IPS-20b (cell line): ENCODE data around the gene EYA2.

Source experiments
- H3K27ac ChIP-seq: one replicate; pipeline ENCODE4 v1.5.1; 2013; ENCODE audit warnings: low read length
- H3K27me3 ChIP-seq: 2 replicates; pipeline ENCODE4 v1.6.1; 2013; ENCODE audit warnings: mild to moderate bottlenecking, low read length, inconsistent platforms; ENCODE audit not compliant: insufficient read depth
- H3K36me3 ChIP-seq: 2 replicates; pipeline ENCODE4 v1.6.1; 2013; ENCODE audit warnings: low read depth, mild to moderate bottlenecking, inconsistent platforms, low read length, moderate library complexity; ENCODE audit not compliant: insufficient read depth
- H3K4me1 ChIP-seq: 2 replicates; pipeline ENCODE4 v1.6.1; 2013; ENCODE audit warnings: mild to moderate bottlenecking, control low read depth, inconsistent platforms, low read length, moderate library complexity; ENCODE audit not compliant: insufficient read depth
- H3K4me3 ChIP-seq: 2 replicates; pipeline ENCODE4 v1.5.1; 2013; ENCODE audit warnings: mild to moderate bottlenecking, low read length, inconsistent platforms
- H3K9ac ChIP-seq: 2 replicates; pipeline ENCODE4 v1.6.1; 2013; ENCODE audit warnings: low read depth, mild to moderate bottlenecking, inconsistent platforms, low read length, moderate library complexity
- H3K9me3 ChIP-seq: 2 replicates; pipeline ENCODE4 v1.6.1; 2013; ENCODE audit warnings: mild to moderate bottlenecking, low read depth, low read length, inconsistent platforms; ENCODE audit not compliant: insufficient read depth

Gene EYA2

DNA sequence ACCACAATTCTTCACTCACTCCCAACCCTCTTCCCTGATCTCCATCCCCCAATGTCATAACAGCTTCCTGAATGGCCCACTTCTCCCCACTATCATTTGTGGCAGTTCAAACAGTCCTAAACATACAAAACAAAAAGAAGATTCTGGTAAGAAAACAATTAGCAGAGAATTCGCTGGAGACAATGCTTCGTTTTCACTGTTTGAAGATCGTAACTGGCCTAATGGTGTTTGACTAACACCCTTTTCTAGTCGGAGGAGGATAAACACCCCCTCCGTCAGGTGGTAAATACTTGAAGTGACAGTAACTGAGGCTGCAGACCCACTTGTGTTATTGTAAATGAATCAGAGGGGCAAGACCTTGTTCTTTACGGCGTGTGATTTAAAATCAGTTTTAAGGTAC is 3.8 kb downstream of the EYA2 start:
- Histone ChIP-seq H3K9me3 (no peaks in the 10 kb centered on the region), H3K27me3 (peaks cover 47% of the 10 kb centered on the region), H3K9ac (no peak overlapping the region), H3K4me3 (no peak overlapping the region), H3K27ac (no peak overlapping the region), H3K36me3 (no peaks in the 10 kb centered on the region), H3K4me1 (0 out of 2 replicates have a peak, but pooled peaks cover 3% of the 10 kb centered on the region)

DNA sequence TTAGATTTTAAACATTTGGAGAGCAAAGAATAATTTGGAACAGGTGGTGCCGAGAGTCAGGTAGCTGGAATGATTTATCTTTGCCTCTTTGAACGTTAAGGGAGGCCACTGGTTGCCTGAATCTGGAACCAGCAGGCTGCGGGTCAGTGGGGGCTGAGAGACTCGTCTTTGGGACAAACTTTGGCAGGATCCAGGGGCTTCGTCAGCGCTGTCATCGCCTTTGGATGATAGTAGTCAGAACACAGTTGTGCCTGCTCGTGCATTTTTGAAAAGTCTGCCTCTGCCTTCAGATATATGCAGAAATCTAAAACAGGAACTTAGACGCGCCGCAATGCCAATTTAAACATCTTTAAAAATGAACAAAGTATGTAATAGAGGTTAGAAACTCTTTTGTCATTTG is 5.0 kb downstream of the EYA2 start:
- no peak overlapping the region for H3K4me3 ChIP-seq
- no peaks in the 10 kb centered on the region for H3K36me3 ChIP-seq
- no peaks in the 10 kb centered on the region for H3K9me3 ChIP-seq
- no peaks in the 10 kb centered on the region for H3K4me1 ChIP-seq
- H3K27ac ChIP-seq, result no peak overlapping the region
- H3K9ac ChIP-seq, result no peak overlapping the region
- peaks cover 37% of the 10 kb centered on the region for H3K27me3 ChIP-seq

DNA sequence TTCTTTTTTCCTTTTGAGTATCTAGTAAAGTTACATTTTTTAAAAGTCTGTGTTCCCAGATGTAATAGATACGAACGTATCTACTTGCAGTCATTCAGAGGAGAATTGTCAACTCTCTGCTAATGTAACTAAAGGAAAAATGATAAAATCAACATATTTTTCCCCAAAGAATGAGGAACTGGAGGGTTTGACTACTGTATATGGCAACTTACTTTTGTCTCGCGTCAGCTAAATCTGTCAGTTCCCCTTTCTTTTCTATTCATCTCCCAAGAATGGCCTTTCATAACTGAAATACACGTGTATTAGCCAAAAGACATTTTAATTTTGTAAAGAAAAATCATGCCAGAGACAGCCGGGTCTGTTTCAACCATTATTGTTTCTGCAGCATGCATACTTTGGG is 5.4 kb downstream of the EYA2 start:
- H3K4me1 ChIP-seq, result no peaks in the 10 kb centered on the region
- no peaks in the 10 kb centered on the region for H3K9me3 ChIP-seq
- H3K36me3 ChIP-seq, result no peaks in the 10 kb centered on the region
- H3K27ac ChIP-seq, result no peak overlapping the region
- H3K27me3 ChIP-seq, result peaks cover 34% of the 10 kb centered on the region
- H3K4me3 ChIP-seq, result no peak overlapping the region
- no peak overlapping the region for H3K9ac ChIP-seq

DNA sequence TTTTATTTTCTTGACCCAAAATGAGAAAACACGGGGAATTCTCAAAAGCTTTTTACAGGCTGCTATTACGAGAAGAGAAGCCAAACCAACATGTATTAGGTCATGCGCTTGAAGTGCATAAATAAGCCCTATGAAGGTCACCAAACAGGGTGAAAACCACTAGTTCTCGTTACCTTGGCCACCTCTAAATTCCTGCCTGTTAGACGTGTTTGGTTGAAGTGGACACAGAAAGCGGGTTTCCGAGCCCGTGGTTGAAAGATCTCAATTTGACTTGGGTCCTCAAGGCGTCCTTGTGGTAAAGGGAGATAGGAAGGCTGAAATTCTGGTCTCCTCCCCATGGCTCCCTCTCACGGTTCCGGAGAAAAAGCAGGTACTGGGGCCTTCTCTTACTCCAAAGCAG is 6.2 kb downstream of the EYA2 start:
- no peaks in the 10 kb centered on the region for H3K9me3 ChIP-seq
- no peak overlapping the region for H3K9ac ChIP-seq
- H3K27me3 ChIP-seq, result peaks cover 27% of the 10 kb centered on the region
- H3K4me1 ChIP-seq, result no peaks in the 10 kb centered on the region
- no peak overlapping the region for H3K4me3 ChIP-seq
- H3K36me3 ChIP-seq, result no peaks in the 10 kb centered on the region
- no peak overlapping the region for H3K27ac ChIP-seq

DNA sequence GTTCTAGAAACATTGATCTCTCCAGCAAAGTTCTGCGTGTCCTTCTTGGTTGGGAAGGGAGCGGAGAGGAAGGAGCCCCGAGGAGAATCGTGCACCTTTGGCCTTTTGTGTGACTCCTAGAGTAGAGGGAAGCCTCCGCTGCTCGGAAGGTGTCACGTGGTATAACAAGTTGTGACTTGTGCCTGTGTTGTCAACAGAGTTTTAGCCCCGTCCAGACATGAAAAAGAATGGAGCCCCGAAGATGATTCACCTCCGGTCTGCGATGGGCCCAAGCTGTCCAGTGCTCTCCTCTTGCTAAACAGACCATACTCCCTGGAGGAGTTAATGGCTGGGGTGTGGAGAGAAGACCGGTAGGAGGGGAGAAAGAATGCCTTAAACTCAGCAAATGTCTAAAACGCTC is 7.0 kb downstream of the EYA2 start:
- peaks cover 19% of the 10 kb centered on the region for H3K27me3 ChIP-seq
- H3K4me3 ChIP-seq, result no peak overlapping the region
- H3K9ac ChIP-seq, result no peak overlapping the region

DNA sequence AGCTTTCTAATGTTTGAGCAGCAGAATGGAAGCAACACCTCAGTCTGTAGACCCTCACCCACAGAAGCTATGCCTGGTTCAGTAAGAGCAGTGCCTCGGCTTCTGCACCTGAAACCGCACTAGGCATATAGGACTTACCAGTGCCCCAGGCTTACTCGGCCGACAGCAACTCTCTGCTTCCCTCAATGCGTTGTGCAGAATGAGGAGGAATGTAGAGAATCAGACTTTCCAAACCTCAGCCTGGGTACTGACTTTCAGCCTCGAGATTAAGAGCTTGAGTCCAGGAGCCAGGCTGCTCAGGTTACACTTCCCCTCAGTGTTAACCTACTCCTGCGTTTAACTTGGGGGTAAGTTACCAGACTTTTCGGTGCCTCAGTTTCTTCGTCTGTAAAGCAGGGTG is 8.6 kb downstream of the EYA2 start:
- Histone ChIP-seq H3K9me3 (no peaks in the 10 kb centered on the region), H3K9ac (no peak overlapping the region), H3K36me3 (no peaks in the 10 kb centered on the region), H3K4me3 (no peak overlapping the region), H3K27me3 (peaks cover 3% of the 10 kb centered on the region; the same call in 1 of the 2 replicates), H3K27ac (no peak overlapping the region), H3K4me1 (no peaks in the 10 kb centered on the region)

More for the DNA sequence above, 7.0 kb downstream of the EYA2 start:
- no peaks in the 10 kb centered on the region for H3K36me3 ChIP-seq
- no peaks in the 10 kb centered on the region for H3K4me1 ChIP-seq
- H3K9me3 ChIP-seq, result no peaks in the 10 kb centered on the region
- no peak overlapping the region for H3K27ac ChIP-seq

DNA sequence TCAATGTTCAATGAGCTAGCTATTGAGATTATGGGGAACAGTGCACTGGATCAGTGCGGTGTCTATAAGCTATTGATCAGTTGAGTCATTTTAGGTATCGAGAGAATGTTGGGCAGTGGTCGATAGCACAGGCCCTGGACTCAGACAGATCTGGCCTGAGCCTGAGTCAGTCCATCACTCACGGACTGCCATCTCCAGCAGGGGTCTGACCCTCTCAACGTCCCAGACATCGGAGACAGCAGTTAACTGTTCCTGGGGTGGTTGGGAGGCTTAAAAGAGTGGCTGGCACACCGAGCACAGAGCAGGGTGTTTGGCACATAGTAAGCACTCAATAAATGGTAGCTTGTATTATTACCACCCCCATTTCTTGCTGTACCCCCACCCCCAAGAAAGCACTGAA is 9.3 kb downstream of the EYA2 start:
- Histone ChIP-seq H3K27me3 (no peaks in the 10 kb centered on the region), H3K9ac (no peak overlapping the region), H3K36me3 (no peaks in the 10 kb centered on the region), H3K27ac (no peak overlapping the region), H3K9me3 (no peaks in the 10 kb centered on the region), H3K4me3 (no peak overlapping the region), H3K4me1 (no peaks in the 10 kb centered on the region)

DNA sequence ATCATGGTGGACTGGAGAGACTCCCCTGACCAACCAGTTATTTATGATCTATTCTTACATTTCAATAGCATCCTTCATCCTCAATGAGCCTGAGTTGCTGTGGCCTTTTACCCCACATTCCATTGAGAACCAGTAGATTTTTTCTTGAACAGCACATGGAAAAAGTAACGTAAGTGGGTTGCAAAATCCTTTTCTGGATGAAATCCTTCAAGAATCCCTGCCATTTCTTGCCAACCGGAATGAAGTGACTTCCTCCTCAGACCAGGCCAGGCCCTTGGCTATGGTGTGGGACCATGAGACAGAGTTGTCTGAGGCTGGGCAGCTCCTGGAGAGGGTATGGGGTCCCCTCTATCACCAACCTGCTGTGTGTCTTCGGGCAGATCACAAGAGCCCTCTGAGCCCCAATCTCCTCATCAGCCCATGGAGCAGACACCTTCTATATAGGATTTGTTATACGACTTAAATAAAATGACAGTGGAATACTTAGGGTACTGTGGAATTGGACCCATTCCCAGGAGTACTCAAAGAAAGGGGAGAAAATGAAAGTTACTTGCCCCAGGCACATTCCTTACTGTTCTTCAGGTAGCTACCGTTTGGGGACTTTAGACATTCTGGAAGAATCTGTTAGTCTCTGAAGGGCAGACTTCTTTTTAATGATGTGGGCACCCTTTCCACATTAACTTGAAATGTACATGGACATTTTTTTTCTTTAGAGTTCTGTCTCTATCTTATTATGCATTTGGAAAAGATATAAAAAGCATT is 10.9 kb downstream of the EYA2 start:
- H3K36me3 ChIP-seq, result no peaks in the 10 kb centered on the region
- H3K9ac ChIP-seq, result no peak overlapping the region
- no peaks in the 10 kb centered on the region for H3K27me3 ChIP-seq
- H3K4me1 ChIP-seq, result no peaks in the 10 kb centered on the region
- H3K27ac ChIP-seq, result no peak overlapping the region
- H3K4me3 ChIP-seq, result no peak overlapping the region
- no peaks in the 10 kb centered on the region for H3K9me3 ChIP-seq

DNA sequence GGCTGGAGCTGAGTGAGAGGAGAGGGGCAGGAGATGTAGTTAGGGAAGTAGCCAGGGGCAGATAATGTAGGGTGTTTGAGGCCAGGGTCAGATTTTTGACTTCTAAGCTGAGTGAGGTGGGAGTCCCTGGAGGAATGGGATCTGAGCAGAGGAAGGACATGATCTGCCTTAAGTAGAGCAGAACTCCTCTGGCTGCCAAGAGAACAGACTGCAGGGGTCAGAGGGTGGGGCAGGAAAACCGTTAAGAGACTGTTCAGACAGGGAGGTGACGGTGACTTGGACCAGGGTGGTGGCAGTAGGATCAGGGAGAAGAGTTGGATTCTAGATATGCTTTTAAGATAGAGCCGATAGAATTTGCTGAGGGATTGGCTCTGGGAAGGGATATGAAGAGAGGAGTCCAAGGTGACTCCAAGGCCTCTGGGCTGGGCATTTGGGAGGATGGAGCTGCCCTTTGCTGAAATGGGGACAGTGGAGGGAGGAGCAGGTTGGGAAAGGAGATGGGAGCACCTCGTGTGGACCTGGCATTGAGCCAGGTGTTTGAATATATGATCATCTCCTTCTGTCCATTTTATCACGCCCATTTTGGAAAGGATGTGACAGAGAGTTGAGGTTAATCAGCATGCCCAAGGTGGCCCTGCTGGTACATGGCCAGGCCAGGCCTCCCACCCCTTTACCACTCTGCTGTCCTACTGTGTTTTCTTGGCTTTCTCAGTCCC is 18.8 kb downstream of the EYA2 start:
- Histone ChIP-seq H3K4me1 (no peaks in the 10 kb centered on the region), H3K27ac (no peak overlapping the region), H3K9me3 (no peaks in the 10 kb centered on the region), H3K27me3 (no peaks in the 10 kb centered on the region), H3K9ac (no peak overlapping the region), H3K36me3 (no peaks in the 10 kb centered on the region), H3K4me3 (no peak overlapping the region)

DNA sequence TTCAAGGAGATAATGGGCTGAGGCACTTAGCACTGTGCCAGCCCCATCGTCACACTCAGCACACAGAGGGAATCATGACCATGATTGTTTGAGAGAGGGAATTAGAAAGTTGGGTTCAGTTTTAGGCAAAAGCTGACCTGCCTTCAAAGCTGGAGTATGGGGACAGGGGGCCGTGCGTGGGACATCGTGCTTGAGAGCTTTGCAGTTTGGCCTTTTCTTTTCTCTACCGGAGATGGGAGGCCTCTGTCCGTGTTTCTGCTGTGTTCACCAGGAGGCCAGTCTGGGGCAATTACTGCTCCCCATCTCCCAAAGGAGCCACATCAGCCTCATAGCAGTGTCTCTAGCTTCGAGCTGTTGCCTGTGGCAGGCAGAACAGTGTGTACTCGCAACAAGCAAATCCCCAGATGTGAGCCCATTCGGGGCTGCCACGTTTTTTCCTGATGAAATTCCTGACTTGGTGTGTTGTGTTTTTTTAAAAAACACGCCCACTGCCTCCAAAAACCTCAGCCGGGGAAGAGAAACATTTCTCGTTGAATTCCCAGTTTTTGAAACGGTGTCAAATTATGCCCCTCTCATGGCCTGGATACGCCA is 20.2 kb downstream of the EYA2 start:
- no peaks in the 10 kb centered on the region for H3K4me1 ChIP-seq
- no peak overlapping the region for H3K27ac ChIP-seq
- H3K36me3 ChIP-seq, result no peaks in the 10 kb centered on the region
- no peak overlapping the region for H3K4me3 ChIP-seq
- H3K27me3 ChIP-seq, result no peaks in the 10 kb centered on the region
- no peak overlapping the region for H3K9ac ChIP-seq
- H3K9me3 ChIP-seq, result no peaks in the 10 kb centered on the region

DNA sequence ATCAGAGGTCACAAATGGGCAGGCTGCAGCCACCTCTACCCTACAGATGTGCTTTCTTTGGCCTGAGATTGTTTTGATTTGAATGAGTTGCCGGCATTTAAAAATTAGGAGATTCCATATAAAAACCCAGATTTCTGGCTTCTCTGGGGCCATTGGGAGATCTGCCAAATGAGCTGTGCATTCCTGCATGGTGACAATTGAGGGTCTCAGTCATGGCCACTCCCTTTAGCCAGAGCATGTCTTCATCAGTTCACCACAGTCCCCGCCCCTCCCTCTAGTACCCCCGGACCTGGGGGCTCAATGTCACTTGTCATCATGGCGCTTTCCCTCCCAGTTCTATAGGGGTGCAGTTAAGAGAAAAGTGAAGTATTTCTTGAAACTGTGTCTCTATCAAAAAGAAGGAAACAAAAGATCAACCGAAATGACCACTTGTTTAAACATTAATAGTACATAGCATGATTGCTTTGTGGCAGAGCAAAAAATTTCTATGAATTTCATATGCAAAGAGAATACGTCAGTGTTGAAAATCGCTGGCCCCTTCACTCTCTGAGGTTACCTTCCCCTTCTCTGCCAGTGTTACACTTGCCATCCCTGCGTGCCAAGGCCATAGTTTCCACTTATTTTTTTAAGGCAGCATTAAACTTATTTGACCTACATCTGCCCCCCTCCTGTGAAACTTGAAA is 21.1 kb downstream of the EYA2 start:
- Histone ChIP-seq H3K27ac (no peak overlapping the region), H3K27me3 (no peaks in the 10 kb centered on the region), H3K9ac (no peak overlapping the region), H3K9me3 (no peaks in the 10 kb centered on the region), H3K4me3 (no peak overlapping the region), H3K4me1 (no peaks in the 10 kb centered on the region), H3K36me3 (no peaks in the 10 kb centered on the region)
